PC-9 (cell line): ENCODE measurements around the gene RCC1.

ENCODE experiments used
- CTCF ChIP-seq: fragments of 200-600 bp; sonication (generic); conservative IDR thresholded peaks from 2 replicates; pipeline ENCODE4 v1.6.1; 2017; ENCODE audit warnings: mixed run types, antibody characterized with exemption, mild to moderate bottlenecking, moderate library complexity
- EZH2 ChIP-seq: fragments of 200-600 bp; sonication (generic); IDR thresholded peaks from 2 replicates; pipeline ENCODE4 v1.8.0; 2017; ENCODE audit warnings: antibody characterized with exemption, low read depth

- TF ChIP-seq CTCF (no peak), EZH2 (no peak)
Measured at GRCh38 chr1:28456078-28456477, 49.8 kb upstream of the RCC1 start.
